ENCODE results near the gene PC. TPM values are rescaled to one million over a fixed set of nuclear protein-coding genes. Genes with fewer than 3 reads are reported as not detected.

Gene PC
- polyA plus RNA-seq, 3 donors = 4.6 to 7.1 (median 6.0) TPM

GRCh38 chr11:66885950-66886440, 72.2 kb downstream of the PC start:
- Histone ChIP-seq H3K27me3 (ENCODE audit: control insufficient read depth in 2 of 2, insufficient read depth in 2 of 2, low read length in 2 of 2) (no peaks in the 10 kb centered on the region), H3K79me2 (ENCODE audit: insufficient read depth, low read length) (no peaks in the 10 kb centered on the region), H3K27ac (ENCODE audit: low read depth in 1 of 2, low read length in 2 of 2) (no peak overlapping the region), H3K9ac (ENCODE audit: insufficient read depth, low read length, poor library complexity, severe bottlenecking) (no peak overlapping the region), H3K4me1 (ENCODE audit: control insufficient read depth in 1 of 2, insufficient read depth in 2 of 2, low read length in 2 of 2) (no peaks in the 10 kb centered on the region), H2AFZ (ENCODE audit: insufficient read depth, low read depth, low read length, poor library complexity, severe bottlenecking) (no peak overlapping the region), H3K4me2 (replicated peaks; ENCODE audit: extremely low read depth, low read length, poor library complexity, severe bottlenecking) (no peak overlapping the region), H3K4me3 (replicated peaks in 1 of 3; ENCODE audit: low read depth in 2 of 3, low read length in 3 of 3) (no peak overlapping the region), H3K9me3 (replicated peaks in 1 of 2; ENCODE audit: control insufficient read depth in 1 of 2, insufficient read depth in 1 of 2, low read length in 2 of 2) (no peaks in the 10 kb centered on the region), H3K36me3 (replicated peaks in 1 of 2; ENCODE audit: control insufficient read depth in 1 of 2, insufficient read depth in 2 of 2, low read length in 2 of 2) (no peaks in the 10 kb centered on the region), H4K20me1 (ENCODE audit: insufficient read depth, low read length) (no peaks in the 10 kb centered on the region)
- Mint-ChIP-seq H3K4me3 (no peak overlapping the region), H3K9me3 (peaks cover 0 to 2% (median 0%) of the 10 kb centered on the region in 7 donors), H3K36me3 (peaks cover 0 to 3% of the 10 kb centered on the region in 2 donors), H3K27ac (no peak overlapping the region), H3K4me1 (peaks cover 5% of the 10 kb centered on the region), H3K27me3 (ENCODE audit: low read depth in 3 of 3) (peaks cover 1 to 6% (median 3%) of the 10 kb centered on the region in 3 donors)
- intact Hi-C loops (cut with micrococcal nuclease) = no loop called here
- DNase-seq = no peak
- WGBS (ENCODE audit: insufficient coverage) = 82% methylated on average over 9 of the region's 11 CpGs
- TF ChIP-seq, protein P1, sequence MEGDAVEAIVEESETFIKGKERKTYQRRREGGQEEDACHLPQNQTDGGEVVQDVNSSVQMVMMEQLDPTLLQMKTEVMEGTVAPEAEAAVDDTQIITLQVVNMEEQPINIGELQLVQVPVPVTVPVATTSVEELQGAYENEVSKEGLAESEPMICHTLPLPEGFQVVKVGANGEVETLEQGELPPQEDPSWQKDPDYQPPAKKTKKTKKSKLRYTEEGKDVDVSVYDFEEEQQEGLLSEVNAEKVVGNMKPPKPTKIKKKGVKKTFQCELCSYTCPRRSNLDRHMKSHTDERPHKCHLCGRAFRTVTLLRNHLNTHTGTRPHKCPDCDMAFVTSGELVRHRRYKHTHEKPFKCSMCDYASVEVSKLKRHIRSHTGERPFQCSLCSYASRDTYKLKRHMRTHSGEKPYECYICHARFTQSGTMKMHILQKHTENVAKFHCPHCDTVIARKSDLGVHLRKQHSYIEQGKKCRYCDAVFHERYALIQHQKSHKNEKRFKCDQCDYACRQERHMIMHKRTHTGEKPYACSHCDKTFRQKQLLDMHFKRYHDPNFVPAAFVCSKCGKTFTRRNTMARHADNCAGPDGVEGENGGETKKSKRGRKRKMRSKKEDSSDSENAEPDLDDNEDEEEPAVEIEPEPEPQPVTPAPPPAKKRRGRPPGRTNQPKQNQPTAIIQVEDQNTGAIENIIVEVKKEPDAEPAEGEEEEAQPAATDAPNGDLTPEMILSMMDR (IDR thresholded peaks at IDR 0.05) = no peak

- H3K4me1 Mint-ChIP-seq = peaks cover 11% of the 10 kb centered on the region
These were observed 72.7 kb downstream of the PC start for GRCh38 chr11:66885469-66885868.

More at GRCh38 chr11:66885469-66885868, 72.7 kb downstream of the PC start:
- no peak overlapping the region for H3K4me3 ChIP-seq (replicated peaks in 1 of 3; ENCODE audit: low read depth in 2 of 3, low read length in 3 of 3)
- peaks cover 0 to 2% (median 0%) of the 10 kb centered on the region in 7 donors for H3K9me3 Mint-ChIP-seq
- H3K79me2 ChIP-seq (ENCODE audit: insufficient read depth, low read length) = no peaks in the 10 kb centered on the region
- no peaks in the 10 kb centered on the region for H3K27me3 ChIP-seq (ENCODE audit: control insufficient read depth in 2 of 2, insufficient read depth in 2 of 2, low read length in 2 of 2)
- DNase-seq = no peak
- no peaks in the 10 kb centered on the region for H4K20me1 ChIP-seq (ENCODE audit: insufficient read depth, low read length)
- no peak overlapping the region for H3K9ac ChIP-seq (ENCODE audit: insufficient read depth, low read length, poor library complexity, severe bottlenecking)
- H3K4me2 ChIP-seq (replicated peaks; ENCODE audit: extremely low read depth, low read length, poor library complexity, severe bottlenecking) = no peak overlapping the region
- no peaks in the 10 kb centered on the region for H3K36me3 ChIP-seq (replicated peaks in 1 of 2; ENCODE audit: control insufficient read depth in 1 of 2, insufficient read depth in 2 of 2, low read length in 2 of 2)
- 90% methylated on average over 3 of the region's 4 CpGs for WGBS (ENCODE audit: insufficient coverage)
- no peak overlapping the region for H3K4me3 Mint-ChIP-seq
- H3K27ac Mint-ChIP-seq = no peak overlapping the region
- no peak overlapping the region for H2AFZ ChIP-seq (ENCODE audit: insufficient read depth, low read depth, low read length, poor library complexity, severe bottlenecking)
- intact Hi-C loops (cut with micrococcal nuclease) = no loop called here
- H3K36me3 Mint-ChIP-seq = peaks cover 0 to 3% of the 10 kb centered on the region in 2 donors
- TF ChIP-seq, protein P1 (IDR thresholded peaks at IDR 0.05) = no peak
- no peaks in the 10 kb centered on the region for H3K9me3 ChIP-seq (replicated peaks in 1 of 2; ENCODE audit: control insufficient read depth in 1 of 2, insufficient read depth in 1 of 2, low read length in 2 of 2)
- no peak overlapping the region for H3K27ac ChIP-seq (ENCODE audit: low read depth in 1 of 2, low read length in 2 of 2)
- peaks cover 1 to 5% (median 4%) of the 10 kb centered on the region in 3 donors for H3K27me3 Mint-ChIP-seq (ENCODE audit: low read depth in 3 of 3)
- H3K4me1 ChIP-seq (ENCODE audit: control insufficient read depth in 1 of 2, insufficient read depth in 2 of 2, low read length in 2 of 2) = peaks cover 0 to 4% of the 10 kb centered on the region in 2 donors
